H1 (cell line): Measurements from ENCODE around the gene ZNF747. TPM values are rescaled to one million over a fixed set of nuclear protein-coding genes. Genes with fewer than 3 reads are reported as not detected.

Experiments used
- CTCF ChIA-PET: fragments of 300-600 bp; sonication (Branson Sonifier 250); formaldehyde crosslinking; loops from one replicate; lab custom pipeline; 2021; ENCODE audit not compliant: partially characterized antibody; lab: Charles Lee
- POLR2A ChIA-PET: fragments of 300-600 bp; sonication (Branson Sonifier 250); formaldehyde crosslinking; loops from one replicate; lab custom pipeline; 2021; ENCODE audit warnings: inconsistent platforms; ENCODE audit not compliant: partially characterized antibody; lab: Charles Lee
- DNase-seq, 2 experiments: peaks; one replicate each; pipeline versions ENCODE4 v3.0.0 to v3.0.0-alpha.2; 2010 to 2022; ENCODE audit warnings: low spot score in 2 of 2, low read depth in 1 of 2, mixed read lengths in 1 of 2
- FAIRE-seq: peaks from 2 replicates; lab custom pipeline; 2011; peaks lifted over from hg19 to GRCh38; lab: Jason Lieb, UNC
- H2AFZ ChIP-seq: 2 replicates; pipeline ENCODE4 v1.8.1; 2012; ENCODE audit warnings: low read length, inconsistent platforms
- H2AK5ac ChIP-seq: 2 replicates; pipeline ENCODE4 v1.6.1; 2013; ENCODE audit warnings: low read depth, low read length
- H2BK120ac ChIP-seq: replicated peaks from 2 replicates; pipeline ENCODE3; 2013; ENCODE audit warnings: low read depth, low read length, inconsistent platforms
- H2BK12ac ChIP-seq: 2 replicates; pipeline ENCODE4 v1.6.1; 2013; ENCODE audit warnings: low read depth, low read length
- H2BK15ac ChIP-seq: 2 replicates; pipeline ENCODE4 v1.6.1; 2013; ENCODE audit warnings: low read length
- H2BK20ac ChIP-seq: 2 replicates; pipeline ENCODE4 v1.6.1; 2013; ENCODE audit warnings: low read length
- H2BK5ac ChIP-seq: 2 replicates; pipeline ENCODE4 v1.6.1; 2013; ENCODE audit warnings: low read depth, low read length
- H3K14ac ChIP-seq: 2 replicates; pipeline ENCODE4 v1.6.1; 2013; ENCODE audit warnings: inconsistent platforms; ENCODE audit not compliant: insufficient read length
- H3K18ac ChIP-seq: 2 replicates; pipeline ENCODE4 v1.6.1; 2013; ENCODE audit warnings: low read length; ENCODE audit errors: extremely low read depth
- H3K23ac ChIP-seq: 2 replicates; pipeline ENCODE4 v1.6.1; 2013; ENCODE audit warnings: inconsistent platforms; ENCODE audit not compliant: insufficient read length
- H3K23me2 ChIP-seq: 2 replicates; pipeline ENCODE4 v1.6.1; 2013; ENCODE audit warnings: low read depth, low read length
- H3K27ac ChIP-seq: 2 replicates; pipeline ENCODE4 v1.6.1; 2011; ENCODE audit warnings: low read depth, low read length, inconsistent platforms
- H3K27me3 ChIP-seq, 4 experiments: replicated peaks in 1 of 4; 1 replicate in 1 of 4; 2 replicates in 3 of 4; pipeline versions ENCODE4 v1.6.1 to v1.8.1; 2011 to 2013; ENCODE audit warnings: low read length in 3 of 4, mild to moderate bottlenecking in 3 of 4, inconsistent platforms in 2 of 4, mixed read lengths in 2 of 4, moderate library complexity in 1 of 4; ENCODE audit not compliant: control insufficient read depth in 3 of 4, insufficient read depth in 3 of 4; ENCODE audit errors: extremely low read depth in 1 of 4
- H3K36me3 ChIP-seq, 4 experiments: 2 replicates each; pipeline versions ENCODE4 v1.6.1 to v1.8.1; 2011 to 2013; ENCODE audit warnings: mild to moderate bottlenecking in 4 of 4, low read length in 3 of 4, moderate library complexity in 2 of 4, control low read depth in 1 of 4, inconsistent platforms in 1 of 4; ENCODE audit not compliant: insufficient read depth in 4 of 4, control insufficient read depth in 2 of 4
- H3K4ac ChIP-seq: replicated peaks from 2 replicates; pipeline ENCODE3; 2013; ENCODE audit warnings: low read length, low read depth, mixed read lengths, inconsistent platforms; ENCODE audit not compliant: insufficient read length
- H3K4me1 ChIP-seq, 4 experiments: replicated peaks in 1 of 4; 1 replicate in 1 of 4; 2 replicates in 3 of 4; pipeline versions ENCODE4 v1.6.1 to v1.8.1; 2011 to 2013; ENCODE audit warnings: low read length in 3 of 4, inconsistent platforms in 2 of 4, mixed read lengths in 1 of 4; ENCODE audit not compliant: insufficient read depth in 4 of 4, control insufficient read depth in 3 of 4
- H3K4me2 ChIP-seq, 2 experiments: 2 replicates each; pipeline versions ENCODE4 v1.6.1 to v1.8.1; 2011 to 2013; ENCODE audit warnings: low read depth in 2 of 2, low read length in 2 of 2, control low read depth in 1 of 2, inconsistent platforms in 1 of 2, mild to moderate bottlenecking in 1 of 2; ENCODE audit not compliant: insufficient read depth in 1 of 2
- H3K4me3 ChIP-seq, 4 experiments: fragments of 200-600, 300-600 bp in 1 of 4; sonication (generic), shearing (Covaris generic), sonication (Bioruptor Twin) in 1 of 4; 2 replicates each; pipeline versions ENCODE4 v1.5.1 to v1.8.1; 2011 to 2016; ENCODE audit warnings: low read length in 4 of 4, low read depth in 3 of 4, control low read depth in 2 of 4, inconsistent platforms in 2 of 4, mild to moderate bottlenecking in 2 of 4, mixed read lengths in 1 of 4, moderate library complexity in 1 of 4; ENCODE audit not compliant: insufficient read depth in 2 of 4; ENCODE audit errors: extremely low read depth in 1 of 4
- H3K56ac ChIP-seq: replicated peaks from 2 replicates; pipeline ENCODE3; 2013; ENCODE audit warnings: low read depth, mild to moderate bottlenecking, mixed read lengths, low read length, inconsistent platforms; ENCODE audit not compliant: insufficient read length
- H3K79me1 ChIP-seq: 2 replicates; pipeline ENCODE4 v1.6.1; 2013; ENCODE audit warnings: low read depth, low read length, control low read depth
- H3K79me2 ChIP-seq, 2 experiments: 2 replicates each; pipeline versions ENCODE4 v1.6.1 to v1.8.1; 2012 to 2013; ENCODE audit warnings: low read length in 2 of 2, mild to moderate bottlenecking in 2 of 2, inconsistent platforms in 1 of 2; ENCODE audit not compliant: insufficient read depth in 2 of 2, control insufficient read depth in 1 of 2
- H3K9ac ChIP-seq, 4 experiments: replicated peaks in 1 of 4; 1 replicate in 1 of 4; 2 replicates in 3 of 4; pipeline versions ENCODE4 v1.6.1 to v1.8.1; 2011 to 2013; ENCODE audit warnings: low read depth in 3 of 4, low read length in 3 of 4, control low read depth in 2 of 4, mild to moderate bottlenecking in 2 of 4, moderate library complexity in 2 of 4, inconsistent platforms in 1 of 4; ENCODE audit errors: extremely low read depth in 1 of 4
- H3K9me3 ChIP-seq, 2 experiments: 2 replicates each; pipeline versions ENCODE4 v1.6.1 to v1.8.1; 2012 to 2013; ENCODE audit warnings: mild to moderate bottlenecking in 2 of 2, moderate library complexity in 2 of 2, control low read depth in 1 of 2, inconsistent platforms in 1 of 2, low read depth in 1 of 2, low read length in 1 of 2, mixed read lengths in 1 of 2; ENCODE audit not compliant: insufficient read depth in 2 of 2
- H4K20me1 ChIP-seq, 2 experiments: replicated peaks in 1 of 2; 2 replicates each; pipeline versions ENCODE3 to v1.8.1; 2011 to 2013; ENCODE audit warnings: inconsistent platforms in 2 of 2, low read length in 2 of 2, mild to moderate bottlenecking in 1 of 2; ENCODE audit not compliant: insufficient read depth in 2 of 2, control insufficient read depth in 1 of 2
- H4K5ac ChIP-seq: 2 replicates; pipeline ENCODE4 v1.6.1; 2013; ENCODE audit warnings: low read length, low read depth, mixed read lengths, inconsistent platforms; ENCODE audit not compliant: insufficient read length
- H4K8ac ChIP-seq: 2 replicates; pipeline ENCODE4 v1.8.0; 2013; ENCODE audit warnings: mild to moderate bottlenecking, moderate library complexity, low read length, inconsistent platforms; ENCODE audit not compliant: insufficient read depth; ENCODE audit errors: extremely low read depth
- H4K91ac ChIP-seq: replicated peaks from 2 replicates; pipeline ENCODE3; 2013; ENCODE audit warnings: low read length, mixed read lengths, inconsistent platforms; ENCODE audit not compliant: insufficient read length
- BACH1 ChIP-seq: IDR thresholded peaks from 2 replicates; pipeline ENCODE4 v1.6.1; 2012; ENCODE audit warnings: low read length, improper control_type of control experiment
- BCL11A ChIP-seq, 2 experiments: IDR thresholded peaks; one replicate each; pipeline ENCODE4 v1.6.1; 2011; ENCODE audit warnings: low read depth in 2 of 2, low read length in 2 of 2, mild to moderate bottlenecking in 2 of 2
- CEBPB ChIP-seq: IDR thresholded peaks from 2 replicates; pipeline ENCODE4 v1.6.1; 2012; ENCODE audit warnings: low read depth, low read length
- CHD1 ChIP-seq: IDR thresholded peaks from 2 replicates; pipeline ENCODE4 v1.6.1; 2012; ENCODE audit warnings: low read depth, low read length, improper control_type of control experiment
- EGR1 ChIP-seq: IDR thresholded peaks from 2 replicates; pipeline ENCODE4 v1.6.1; 2011; ENCODE audit warnings: low read depth, low read length, borderline replicate concordance
- HDAC6 ChIP-seq: IDR thresholded peaks from one replicate; pipeline ENCODE4 v1.7.1; 2012; ENCODE audit warnings: low read depth, mild to moderate bottlenecking, inconsistent platforms, low read length, moderate library complexity
- KDM5A ChIP-seq: fragments of 200-600 bp; IDR thresholded peaks from 2 replicates; pipeline ENCODE4 v1.7.1; 2012; ENCODE audit warnings: mild to moderate bottlenecking, low read length, inconsistent platforms, mixed read lengths
- POLR2AphosphoS5 ChIP-seq: IDR thresholded peaks from 2 replicates; pipeline ENCODE4 v1.6.1; 2011; ENCODE audit warnings: low read depth, low read length
- RBBP5 ChIP-seq: IDR thresholded peaks from 2 replicates; pipeline ENCODE4 v1.7.1; 2012; ENCODE audit warnings: low read depth, mild to moderate bottlenecking, inconsistent platforms, low read length, moderate library complexity, borderline replicate concordance
- SIN3A ChIP-seq, 2 experiments: IDR thresholded peaks in 1 of 2; conservative IDR thresholded peaks in 1 of 2; 2 replicates each; pipeline ENCODE4 v1.6.1; 2011 to 2012; ENCODE audit warnings: low read length in 2 of 2, improper control_type of control experiment in 1 of 2, low read depth in 1 of 2, mild to moderate bottlenecking in 1 of 2
- SIRT6 ChIP-seq: IDR thresholded peaks from one replicate; pipeline ENCODE4 v1.7.1; 2012; ENCODE audit warnings: low read length, inconsistent platforms
- TCF12 ChIP-seq: IDR thresholded peaks from 2 replicates; pipeline ENCODE4 v1.6.1; 2011; ENCODE audit warnings: low read depth, mild to moderate bottlenecking, low read length
- ZNF274 ChIP-seq: IDR thresholded peaks from 2 replicates; pipeline ENCODE4 v1.7.0; 2012; ENCODE audit warnings: low read length, borderline replicate concordance; ENCODE audit errors: extremely low read depth
- WGBS, 2 experiments: shearing (Covaris generic) in 1 of 2; methylation state at CpG; one replicate each; pipeline versions ENCODE4 v1.1.6 to v1.1.7; 2013 to 2015; ENCODE audit warnings: low lambda C conversion rate in 2 of 2, mixed read lengths in 2 of 2, inconsistent platforms in 1 of 2, low coverage in 1 of 2, missing lambda C conversion rate in 1 of 2; ENCODE audit not compliant: insufficient replicate concordance in 2 of 2, insufficient coverage in 1 of 2, insufficient read length in 1 of 2; ENCODE audit errors: extremely low coverage in 1 of 2, missing lambda C conversion rate in 1 of 2; 5-methylcytosine and 5-hydroxymethylcytosine counted together
- polyA plus RNA-seq, 7 experiments: library from polyadenylated mRNA; depleted of rRNA in 3 of 7; stranded (reverse) in 5 of 7; unstranded in 2 of 7; fragments of >200 nt in 5 of 7; fragments of 200-250 nt in 2 of 7; gene quantifications; 1 replicate in 5 of 7; 2 replicates in 1 of 7; 4 replicates in 1 of 7; pipeline versions ENCODE4 v1.2.1 to v1.2.3, GENCODE V29; 2011 to 2013; ENCODE audit warnings: missing spikeins in 2 of 7, mixed read lengths in 2 of 7
- total RNA-seq: library from RNA; stranded (reverse); fragmentation: NEBNext Ultra II Directional; extraction: Animal tissue kit (Norgen Biotek cat#: 25700); gene quantifications from 2 replicates; pipeline ENCODE4 v1.2.1, GENCODE V29; 2021

ZNF747 gene
- total and polyA plus RNA-seq, 2 of the 8 experiments (the other 6 are each of a cell fraction or from before 2014, with no cell fraction given), result 9.9 to 10.3 TPM

DNA sequence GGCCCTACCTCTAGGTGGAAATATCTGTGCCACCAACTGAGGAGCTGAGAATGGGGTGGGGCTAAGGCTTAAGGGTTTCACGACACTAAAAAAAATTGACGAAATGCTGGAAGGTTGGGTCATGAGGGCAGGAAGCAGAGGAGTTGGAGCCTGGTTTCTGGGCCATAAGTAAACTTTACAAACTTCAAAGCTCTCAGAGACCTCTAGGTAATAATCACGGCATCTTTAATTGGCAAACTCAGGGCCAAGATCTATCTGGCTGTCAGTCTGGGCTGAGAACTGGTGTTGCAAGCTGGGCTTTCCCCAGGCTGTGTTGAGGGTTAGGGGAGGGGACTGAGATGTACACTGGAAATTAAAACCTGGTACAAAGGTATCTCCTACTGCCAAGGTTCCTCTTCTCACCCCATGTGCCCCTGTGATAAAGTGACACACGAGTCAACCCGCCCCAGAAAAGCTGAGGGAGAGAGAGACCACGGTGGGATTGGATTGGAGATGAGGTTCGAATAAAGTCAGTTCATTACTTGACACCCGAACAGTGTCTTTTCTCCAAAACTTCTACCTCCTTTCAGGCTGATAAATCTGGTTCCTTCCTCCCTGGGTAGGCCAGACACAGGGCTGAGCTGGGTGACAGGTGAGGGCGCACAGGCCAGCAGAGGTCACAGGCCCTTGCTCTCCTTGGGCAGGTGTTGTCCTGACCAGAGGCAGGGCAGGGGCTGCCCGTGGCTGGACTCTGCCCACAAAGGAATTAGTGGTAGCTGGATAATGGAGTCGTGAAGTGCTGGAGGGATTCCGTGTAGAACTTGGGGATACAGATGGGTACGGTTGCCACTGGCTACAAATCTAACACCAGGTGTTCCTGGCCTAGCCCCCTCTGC lies 4.3 kb downstream of the ZNF747 start:
- Histone ChIP-seq H3K14ac (no peak overlapping the region), H3K4me3 (no peak overlapping the region), H2AFZ (no peak overlapping the region), H3K56ac (no peak overlapping the region), H3K79me1 (peaks cover 2% of the 10 kb centered on the region), H3K23ac (no peak overlapping the region), H3K4ac (no peak overlapping the region), H3K23me2 (peaks cover 8% of the 10 kb centered on the region), H3K27ac (no peak overlapping the region), H3K4me1 (peaks cover 5 to 7% (median 6%) of the 10 kb centered on the region in 4 experiments), H4K91ac (no peak overlapping the region), H2BK5ac (no peak overlapping the region), H3K27me3 (no peaks in the 10 kb centered on the region), H3K4me2 (no peak overlapping the region), H4K8ac (no peak overlapping the region), H4K20me1 (peaks cover 0 to 5% of the 10 kb centered on the region in 2 experiments), H2AK5ac (no peak overlapping the region), H3K18ac (no peak overlapping the region), H2BK20ac (no peak overlapping the region), H2BK12ac (no peak overlapping the region), H3K36me3 (peaks cover 0 to 8% (median 2%) of the 10 kb centered on the region in 4 experiments; a peak in 2 of 8 replicates), H3K9ac (no peak overlapping the region), H3K9me3 (no peaks in the 10 kb centered on the region), H2BK15ac (no peak overlapping the region), H3K79me2 (0 out of 4 replicates have a peak, but pooled peaks cover 0 to 4% of the 10 kb centered on the region in 2 experiments), H2BK120ac (no peak overlapping the region), H4K5ac (no peak overlapping the region)
- POLR2A ChIA-PET, result interaction anchor here (0.9 to 3.2 kb wide), 11 partner anchors 12 to 121 kb away, joined by 3 to 20 read pairs (median 4); partner anchors contain the start of genes ZNF688 and ZNF764
- FAIRE-seq, result no peak
- CTCF ChIA-PET, result interaction anchor here (0.8 to 2.9 kb wide), 6 partner anchors 62 to 100 kb away, joined by 3 to 12 read pairs (median 4); partner anchors contain the start of gene DCTPP1
- 93% methylated on average over 13 of the region's 13 CpGs; no CpG with 5 or more reads in 1 of the 2 experiments for WGBS, 2 experiments
- DNase-seq, result no peak
- no peak for TF ChIP-seq BACH1
- TF ChIP-seq HDAC6, result no peak
- no peak for TF ChIP-seq TCF12
- TF ChIP-seq SIN3A (conservative IDR thresholded peaks at IDR 0.05 in 1 of 2, IDR thresholded peaks at IDR 0.05 in 1 of 2; ENCODE audit: low read depth in 1 of 2, low read length in 2 of 2), result no peak
- no peak for TF ChIP-seq CEBPB
- no peak for TF ChIP-seq SIRT6
- TF ChIP-seq KDM5A, result no peak
- TF ChIP-seq ZNF274, result no peak
- no peak for TF ChIP-seq POLR2AphosphoS5
- TF ChIP-seq CHD1, result no peak
- no peak for TF ChIP-seq RBBP5
- TF ChIP-seq BCL11A (IDR thresholded peaks at IDR 0.05; ENCODE audit: low read depth in 2 of 2, low read length in 2 of 2), result no peak
- no peak for TF ChIP-seq EGR1
